PFSK-1 (cell line): ENCODE measurements around the gene TDRD6.

Experiments used
- FOXP2 ChIP-seq: optimal IDR thresholded peaks from 2 replicates; pipeline ENCODE3; 2011; ENCODE audit warnings: borderline replicate concordance, control low read depth, inconsistent platforms; ENCODE audit not compliant: insufficient read depth; ENCODE audit errors: extremely low read length, extremely low read depth
- POLR2AphosphoS5 ChIP-seq: IDR thresholded peaks from 2 replicates; pipeline ENCODE4 v1.6.1; 2012; ENCODE audit warnings: low read depth, mild to moderate bottlenecking, control low read depth, low read length, moderate library complexity
- REST ChIP-seq, 2 experiments: IDR thresholded peaks; 2 replicates each; pipeline versions ENCODE4 v1.6.1 to v1.8.0; 2011 to 2012; ENCODE audit warnings: low read depth in 2 of 2, low read length in 2 of 2, control low read depth in 1 of 2, inconsistent platforms in 1 of 2, mild to moderate bottlenecking in 1 of 2, moderate library complexity in 1 of 2; ENCODE audit not compliant: insufficient read depth in 1 of 2
- TAF1 ChIP-seq: IDR thresholded peaks from 2 replicates; pipeline ENCODE4 v1.6.1; 2012; ENCODE audit warnings: low read length, control low read depth, borderline replicate concordance; ENCODE audit not compliant: insufficient read depth

- TF ChIP-seq TAF1 (no peak), POLR2AphosphoS5 (no peak), REST (IDR thresholded peaks at IDR 0.05; ENCODE audit: insufficient read depth in 1 of 2, low read depth in 2 of 2, low read length in 2 of 2) (no peak), FOXP2 (no peak)
Measured at GRCh38 chr6:46741910-46742309, 54.2 kb downstream of the TDRD6 start.
